Loucy (cell line): Measurements from ENCODE around the gene VRK2.
"Not testable (repeated sequence)": the region's sequence is repeated elsewhere in the genome, so short reads cannot be mapped to it uniquely, and the experiment has no call there.

ENCODE experiments used
- H2AFZ ChIP-seq: fragments of 200-600 bp; sonication (generic); 2 replicates; pipeline ENCODE4 v1.6.0; 2016; ENCODE audit warnings: antibody characterized with exemption, mild to moderate bottlenecking, low read length, moderate library complexity
- H3F3A ChIP-seq: fragments of 200-600 bp; 2 replicates; pipeline ENCODE4 v1.6.0; 2016; ENCODE audit warnings: antibody characterized with exemption, low read depth, mild to moderate bottlenecking
- H3K27me3 ChIP-seq: fragments of 200-600 bp; sonication (generic); 2 replicates; pipeline ENCODE4 v1.6.1; 2014; ENCODE audit warnings: low read length, mild to moderate bottlenecking; ENCODE audit not compliant: insufficient read depth, poor library complexity, severe bottlenecking
- H3K36me3 ChIP-seq: fragments of 200-600 bp; sonication (generic); 2 replicates; pipeline ENCODE4 v1.6.1; 2016; ENCODE audit warnings: low read length; ENCODE audit not compliant: insufficient read depth
- H3K4me1 ChIP-seq: fragments of 200-600 bp; sonication (generic); 2 replicates; pipeline ENCODE4 v1.5.1; 2014; ENCODE audit warnings: low read length, mild to moderate bottlenecking; ENCODE audit not compliant: insufficient read depth, poor library complexity, severe bottlenecking
- H3K4me2 ChIP-seq: fragments of 200-600 bp; sonication (generic); 2 replicates; pipeline ENCODE4 v1.6.0; 2014; ENCODE audit warnings: antibody characterized with exemption, low read length, low read depth, mild to moderate bottlenecking; ENCODE audit not compliant: poor library complexity, severe bottlenecking
- H3K4me3 ChIP-seq: fragments of 200-600 bp; sonication (generic); 2 replicates; pipeline ENCODE4 v1.5.1; 2014; ENCODE audit warnings: low read length, mild to moderate bottlenecking, mixed read lengths; ENCODE audit not compliant: poor library complexity, severe bottlenecking
- H3K79me2 ChIP-seq: fragments of 200-600 bp; sonication (generic); 2 replicates; pipeline ENCODE4 v1.6.1; 2014; ENCODE audit warnings: low read length; ENCODE audit not compliant: insufficient read depth
- H3K9ac ChIP-seq: fragments of 200-600 bp; sonication (generic); 2 replicates; pipeline ENCODE4 v1.6.0; 2014; ENCODE audit warnings: mild to moderate bottlenecking, low read depth, low read length, moderate library complexity; ENCODE audit not compliant: poor library complexity, severe bottlenecking
- H3K9me2 ChIP-seq: fragments of 200-600 bp; sonication (generic); replicated peaks from 2 replicates; pipeline ENCODE4 v1.6.1; 2016; ENCODE audit warnings: low read depth, low read length, mixed read lengths
- H3K9me3 ChIP-seq: fragments of 200-600 bp; sonication (generic); 2 replicates; pipeline ENCODE4 v1.6.1; 2014; ENCODE audit warnings: mild to moderate bottlenecking, antibody characterized with exemption, low read length, low read depth; ENCODE audit not compliant: insufficient read depth
- H4K20me1 ChIP-seq: fragments of 200-600 bp; sonication (generic); 2 replicates; pipeline ENCODE4 v1.6.0; 2014; ENCODE audit warnings: antibody characterized with exemption, low read length, mild to moderate bottlenecking; ENCODE audit not compliant: insufficient read depth, poor library complexity, severe bottlenecking
- CTCF ChIP-seq: fragments of 200-600 bp; sonication (generic); conservative IDR thresholded peaks from 2 replicates; pipeline ENCODE4 v1.5.1; 2014; ENCODE audit warnings: mild to moderate bottlenecking, antibody characterized with exemption, low read length
- EZH2phosphoT487 ChIP-seq: fragments of 200-600 bp; IDR thresholded peaks from 2 replicates; pipeline ENCODE4 v1.6.1; 2018; ENCODE audit warnings: antibody characterized with exemption, mild to moderate bottlenecking, moderate library complexity, borderline replicate concordance

VRK2 gene

GRCh38 chr2:58107803-58108710 is 61.5 kb downstream of the VRK2 start:
- H3K4me3 ChIP-seq, result no peak overlapping the region
- no peaks in the 10 kb centered on the region for H3K4me1 ChIP-seq
- no peaks in the 10 kb centered on the region for H3K79me2 ChIP-seq
- no peak overlapping the region for H3K4me2 ChIP-seq
- no peak overlapping the region for H3K9ac ChIP-seq
- H3K9me3 ChIP-seq, result no peaks in the 10 kb centered on the region
- TF ChIP-seq EZH2phosphoT487, result no peak
- TF ChIP-seq CTCF, result no peak
- H3K9me2 ChIP-seq, result no peaks in the 10 kb centered on the region
- no peaks in the 10 kb centered on the region for H4K20me1 ChIP-seq
- H2AFZ ChIP-seq, result no peak overlapping the region
- no peaks in the 10 kb centered on the region for H3K36me3 ChIP-seq
- H3F3A ChIP-seq, result no peaks in the 10 kb centered on the region
- no peaks in the 10 kb centered on the region for H3K27me3 ChIP-seq

- H3K9ac ChIP-seq, result no peak overlapping the region
- no peak for TF ChIP-seq EZH2phosphoT487
- no peaks in the 10 kb centered on the region for H3K27me3 ChIP-seq
- H3K9me3 ChIP-seq, result no peaks in the 10 kb centered on the region
- no peak overlapping the region for H2AFZ ChIP-seq
- H3K4me1 ChIP-seq, result no peaks in the 10 kb centered on the region
- H3K9me2 ChIP-seq, result no peaks in the 10 kb centered on the region
- H3K36me3 ChIP-seq, result no peaks in the 10 kb centered on the region
- H3F3A ChIP-seq, result no peaks in the 10 kb centered on the region
- H4K20me1 ChIP-seq, result no peaks in the 10 kb centered on the region
- H3K4me2 ChIP-seq, result no peak overlapping the region
- H3K79me2 ChIP-seq, result no peaks in the 10 kb centered on the region
- no peak overlapping the region for H3K4me3 ChIP-seq
Observed at GRCh38 chr2:58109481-58109880, 62.9 kb downstream of the VRK2 start.

GRCh38 chr2:58110765-58111164 is 64.2 kb downstream of the VRK2 start:
- no peaks in the 10 kb centered on the region for H3K4me1 ChIP-seq
- no peaks in the 10 kb centered on the region for H3K27me3 ChIP-seq
- H3K9ac ChIP-seq, result no peak overlapping the region
- no peaks in the 10 kb centered on the region for H3K9me2 ChIP-seq
- H3K9me3 ChIP-seq, result no peaks in the 10 kb centered on the region
- no peaks in the 10 kb centered on the region for H3K36me3 ChIP-seq
- H3K4me3 ChIP-seq, result no peak overlapping the region
- TF ChIP-seq EZH2phosphoT487, result no peak
- TF ChIP-seq CTCF, result peak; percentile 38; the same call in 1 of the 2 replicates
- no peaks in the 10 kb centered on the region for H4K20me1 ChIP-seq
- H2AFZ ChIP-seq, result no peak overlapping the region
- H3F3A ChIP-seq, result no peaks in the 10 kb centered on the region
- no peak overlapping the region for H3K4me2 ChIP-seq
- no peaks in the 10 kb centered on the region for H3K79me2 ChIP-seq

- H3K36me3 ChIP-seq, H3K4me3 ChIP-seq, H3K4me1 ChIP-seq, H3K4me2 ChIP-seq, H3F3A ChIP-seq, H3K79me2 ChIP-seq, H3K9me2 ChIP-seq, H3K9ac ChIP-seq, H4K20me1 ChIP-seq, H3K9me3 ChIP-seq, H2AFZ ChIP-seq, H3K27me3 ChIP-seq: not testable (repeated sequence)
Observed at GRCh38 chr2:58113563-58113962, 67.0 kb downstream of the VRK2 start.
